Spleen (tissue), 11 donors: ENCODE data around the gene DGKH. TPM values are rescaled to one million over a fixed set of nuclear protein-coding genes. Genes with fewer than 3 reads are reported as not detected.

Experiments
- DNase-seq: peaks from one replicate; pipeline ENCODE4 v3.0.0-alpha.2; 2020
- H3K27ac ChIP-seq, 8 donors: fragments of 200-600 bp; sonication (generic) in 7 of 8; 1 replicate in 4 of 8; 2 replicates in 4 of 8; pipeline versions ENCODE4 v1.5.0 to v1.8.0; 2016 to 2021; ENCODE audit warnings: inconsistent platforms in 4 of 8, mild to moderate bottlenecking in 4 of 8, moderate library complexity in 1 of 8
- H3K27me3 ChIP-seq, 7 donors: fragments of 200-600 bp; sonication (generic) in 6 of 7; replicated peaks in 1 of 7; 1 replicate in 4 of 7; 2 replicates in 3 of 7; pipeline versions ENCODE4 v1.5.0 to v1.8.0; 2016 to 2021; ENCODE audit warnings: inconsistent platforms in 3 of 7, mild to moderate bottlenecking in 1 of 7
- H3K36me3 ChIP-seq, 6 donors: fragments of 200-600 bp; sonication (generic) in 5 of 6; 1 replicate in 4 of 6; 2 replicates in 2 of 6; pipeline versions ENCODE4 v1.5.0 to v1.8.0; 2016 to 2021; ENCODE audit warnings: inconsistent platforms in 2 of 6
- H3K4me1 ChIP-seq, 6 donors: fragments of 200-600 bp; sonication (generic) in 5 of 6; 1 replicate in 3 of 6; 2 replicates in 3 of 6; pipeline versions ENCODE4 v1.5.0 to v1.8.0; 2016 to 2021; ENCODE audit warnings: inconsistent platforms in 3 of 6
- H3K4me3 ChIP-seq, 8 donors: fragments of 200-600 bp; sonication (generic) in 7 of 8; 1 replicate in 4 of 8; 2 replicates in 4 of 8; pipeline versions ENCODE4 v1.5.0 to v1.8.0; 2016 to 2021; ENCODE audit warnings: inconsistent platforms in 4 of 8, mild to moderate bottlenecking in 4 of 8, moderate library complexity in 2 of 8
- H3K9me3 ChIP-seq, 8 donors: fragments of 200-600 bp; sonication (generic) in 7 of 8; 1 replicate in 4 of 8; 2 replicates in 4 of 8; pipeline versions ENCODE4 v1.5.0 to v1.8.0; 2016 to 2021; ENCODE audit warnings: inconsistent platforms in 4 of 8
- POLR2A ChIP-seq, 3 donors: fragments of 450-650 bp; IDR thresholded peaks; one replicate each; pipeline ENCODE4 v1.5.1; 2017; ENCODE audit warnings: antibody characterized with exemption in 3 of 3, mild to moderate bottlenecking in 1 of 3
- POLR2AphosphoS5 ChIP-seq, 3 donors: sonication (generic); formaldehyde crosslinking; IDR thresholded peaks; one replicate each; pipeline ENCODE4 v1.5.1; 2017; ENCODE audit warnings: antibody characterized with exemption in 3 of 3
- WGBS, 5 donors: extraction: QIAGEN DNeasy Blood & Tissue Kit in 3 of 5; methylation state at CpG; one replicate each; pipeline versions ENCODE4 v1.1.5 to v1.1.7; 2013 to 2018; 5-methylcytosine and 5-hydroxymethylcytosine counted together
- intact Hi-C: fragments of 100-400 bp; cut with DNase I; formaldehyde crosslinking; loops from one replicate; pipeline ENCODE4 v1.15.0; 2023; ENCODE audit warnings: low total_unique reads
- polyA plus RNA-seq, 3 donors: library from polyadenylated mRNA; stranded (reverse); fragments of 200-250 nt; gene quantifications; one replicate each; pipeline ENCODE4 v1.2.1, GENCODE V29; 2013
- total RNA-seq, 7 donors: library from RNA; depleted of rRNA in 3 of 7; stranded (reverse); fragments of >200 nt in 3 of 7; fragmentation: NEBNext Ultra II Directional in 4 of 7; extraction: Animal tissue kit (Norgen Biotek cat#: 25700) in 4 of 7; gene quantifications; one replicate each; pipeline versions ENCODE4 v1.1.0 to v1.2.1, GENCODE V29; 2016 to 2021
- TF ChIP-seq, protein P1 (sequence below), 11 experiments: fragments of 200-600 bp in 7 of 11; fragments of 450-650 bp in 4 of 11; sonication (generic) in 4 of 11; IDR thresholded peaks in 8 of 11; conservative IDR thresholded peaks in 3 of 11; 1 replicate in 7 of 11; 2 replicates in 4 of 11; pipeline versions ENCODE4 v1.4.0 to v1.8.0; 2016 to 2021; ENCODE audit warnings: antibody characterized with exemption in 11 of 11, inconsistent platforms in 4 of 11, mild to moderate bottlenecking in 1 of 11
- donor health status: healthy with polysubstance abuse.
- donor health status: DM: no; HTN: no; CAD: no; lungs with moderate emphysema.
- donor health status: DM: no; HTN: no; CAD: no.
- donor health status: Bipolar disorder and iron deficiency.
- donor health status: healthy.
- donor health status: DM: no; HTN: no; CAD: no.
- donor health status: DM: yes; HTN: yes; CAD: no.

The DGKH gene
- total and polyA plus RNA-seq, 10 donors = 0.52 to 15.3 (median 10.8) TPM

DNA sequence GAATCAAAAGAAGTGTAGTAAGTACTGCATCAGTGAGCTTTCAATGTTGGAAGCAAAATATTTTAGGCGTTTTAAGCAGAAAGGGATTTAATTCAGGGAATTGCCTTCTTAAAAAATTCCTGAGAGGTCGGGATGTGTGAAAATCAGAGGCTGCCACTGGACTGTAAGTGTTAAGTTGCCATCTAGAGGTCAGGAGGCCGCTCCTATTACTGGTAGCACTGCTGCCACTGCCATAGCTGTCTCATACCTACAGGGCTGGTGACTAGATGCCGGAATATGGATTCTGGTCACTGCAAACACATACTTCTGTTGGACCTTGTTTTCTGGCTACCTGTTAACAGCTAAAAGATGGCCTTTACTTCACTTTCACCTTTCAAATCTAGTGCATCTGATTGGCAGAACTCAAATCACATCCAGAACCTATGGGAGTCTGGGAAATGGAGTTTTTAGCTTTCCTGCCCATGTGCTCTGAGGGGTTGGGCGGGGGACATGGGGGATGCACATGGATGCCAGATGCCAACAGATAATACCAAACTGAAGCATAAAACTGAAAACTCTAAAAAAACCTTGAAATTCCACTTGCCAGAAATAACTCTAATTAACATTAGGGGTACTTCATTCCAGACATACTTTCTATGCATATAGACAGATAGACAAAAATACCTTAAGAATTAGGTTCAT is 29.8 kb downstream of the DGKH start:
- WGBS, 5 donors = 87 to 92% (median 91%) methylated on average over 5 of the region's 5 CpGs
- Histone ChIP-seq H3K9me3 (no peaks in the 10 kb centered on the region), H3K27ac (no peak overlapping the region), H3K36me3 (no peaks in the 10 kb centered on the region), H3K4me1 (no peaks in the 10 kb centered on the region), H3K27me3 (no peaks in the 10 kb centered on the region), H3K4me3 (no peak overlapping the region)
- no peak for TF ChIP-seq POLR2A (IDR thresholded peaks at IDR 0.05)
- TF ChIP-seq, protein P1, sequence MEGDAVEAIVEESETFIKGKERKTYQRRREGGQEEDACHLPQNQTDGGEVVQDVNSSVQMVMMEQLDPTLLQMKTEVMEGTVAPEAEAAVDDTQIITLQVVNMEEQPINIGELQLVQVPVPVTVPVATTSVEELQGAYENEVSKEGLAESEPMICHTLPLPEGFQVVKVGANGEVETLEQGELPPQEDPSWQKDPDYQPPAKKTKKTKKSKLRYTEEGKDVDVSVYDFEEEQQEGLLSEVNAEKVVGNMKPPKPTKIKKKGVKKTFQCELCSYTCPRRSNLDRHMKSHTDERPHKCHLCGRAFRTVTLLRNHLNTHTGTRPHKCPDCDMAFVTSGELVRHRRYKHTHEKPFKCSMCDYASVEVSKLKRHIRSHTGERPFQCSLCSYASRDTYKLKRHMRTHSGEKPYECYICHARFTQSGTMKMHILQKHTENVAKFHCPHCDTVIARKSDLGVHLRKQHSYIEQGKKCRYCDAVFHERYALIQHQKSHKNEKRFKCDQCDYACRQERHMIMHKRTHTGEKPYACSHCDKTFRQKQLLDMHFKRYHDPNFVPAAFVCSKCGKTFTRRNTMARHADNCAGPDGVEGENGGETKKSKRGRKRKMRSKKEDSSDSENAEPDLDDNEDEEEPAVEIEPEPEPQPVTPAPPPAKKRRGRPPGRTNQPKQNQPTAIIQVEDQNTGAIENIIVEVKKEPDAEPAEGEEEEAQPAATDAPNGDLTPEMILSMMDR (IDR thresholded peaks at IDR 0.05 in 8 of 11, conservative IDR thresholded peaks at IDR 0.05 in 3 of 11) = no peak
- TF ChIP-seq POLR2AphosphoS5 (IDR thresholded peaks at IDR 0.05) = no peak
- intact Hi-C loops = no loop called here
- no peak for DNase-seq

DNA sequence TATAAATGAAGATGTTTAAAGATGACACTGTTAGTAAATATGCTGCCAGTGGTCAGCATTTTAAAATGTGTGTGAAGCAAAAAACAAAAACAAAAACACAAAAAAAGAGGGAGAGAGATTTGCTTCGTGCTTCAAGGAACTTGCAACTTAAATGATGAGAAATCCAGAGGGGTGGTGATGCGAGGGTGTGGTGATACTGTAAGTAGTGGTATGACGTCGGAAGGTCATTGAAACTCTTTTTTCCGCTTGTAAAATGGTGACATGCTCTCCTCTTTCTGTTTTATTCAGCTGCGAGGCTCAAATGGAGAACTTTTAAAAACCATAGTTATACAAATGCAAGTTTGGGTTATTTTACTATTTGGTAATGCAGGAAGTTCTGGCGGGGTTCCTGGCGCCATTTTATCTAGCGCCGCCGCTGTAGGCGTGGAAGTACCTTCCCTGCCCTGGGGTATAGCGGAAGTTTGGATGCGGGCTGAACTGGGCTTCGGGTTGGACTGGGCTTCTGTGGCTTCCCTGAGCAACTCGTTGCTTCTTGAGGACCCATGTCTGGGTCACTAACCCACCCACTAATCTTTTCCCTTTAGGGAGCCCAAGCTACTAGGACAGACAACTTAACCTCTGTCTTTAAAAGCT is 34.8 kb downstream of the DGKH start:
- H3K9me3 ChIP-seq = peaks cover 0 to 6% (median 0%) of the 10 kb centered on the region in 8 donors
- H3K27me3 ChIP-seq = no peaks in the 10 kb centered on the region
- no peak for TF ChIP-seq POLR2AphosphoS5 (IDR thresholded peaks at IDR 0.05)
- TF ChIP-seq, protein P1 (IDR thresholded peaks at IDR 0.05 in 8 of 11, conservative IDR thresholded peaks at IDR 0.05 in 3 of 11) = no peak
- no peaks in the 10 kb centered on the region for H3K36me3 ChIP-seq
- 86 to 90% (median 88%) methylated on average over 16 of the region's 16 CpGs for WGBS, 5 donors
- intact Hi-C loops = no loop called here
- H3K4me1 ChIP-seq = no peaks in the 10 kb centered on the region
- DNase-seq = no peak
- no peak overlapping the region for H3K4me3 ChIP-seq
- no peak overlapping the region for H3K27ac ChIP-seq

DNA sequence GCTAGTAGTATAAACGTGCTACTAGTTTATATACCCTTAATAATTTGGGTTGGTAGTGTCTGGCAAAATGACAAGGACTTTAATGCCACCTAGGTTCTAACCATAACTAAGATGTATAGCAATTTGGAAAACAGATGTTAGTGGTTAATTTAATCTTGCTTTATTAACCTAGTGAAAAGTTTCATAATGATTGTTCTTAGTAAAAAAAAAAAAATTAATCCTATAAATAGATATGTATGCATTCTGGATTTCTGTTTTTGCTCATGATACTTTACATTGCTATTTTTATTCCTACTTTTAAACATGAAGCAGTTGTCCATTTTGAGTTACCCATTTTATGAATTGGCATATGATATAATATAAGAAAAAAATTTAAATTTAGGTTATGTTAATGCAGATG is 36.3 kb downstream of the DGKH start:
- no peaks in the 10 kb centered on the region for H3K4me1 ChIP-seq
- 80 to 86% (median 82%) methylated on average over 1 of the region's 1 CpG for WGBS, 5 donors
- no peak for DNase-seq

DNA sequence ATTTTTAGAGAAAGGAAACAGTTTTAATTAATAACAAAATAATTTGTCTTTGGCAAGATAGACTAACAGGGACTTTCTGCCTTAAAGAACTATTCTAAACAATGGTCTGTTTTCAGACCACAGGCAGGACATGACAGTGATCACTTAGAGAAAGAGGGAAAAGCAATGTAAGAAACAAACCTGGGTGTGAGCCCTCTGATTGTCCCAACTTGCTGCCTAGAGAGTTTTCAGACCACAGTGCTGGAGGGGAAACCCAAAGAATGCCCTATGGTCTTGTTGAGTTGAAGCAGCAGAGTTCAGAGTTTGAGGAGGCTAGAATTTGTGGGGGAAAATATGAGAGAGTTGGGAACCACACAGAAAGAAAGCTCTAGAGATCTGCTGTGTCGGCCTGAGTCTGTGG is 38.1 kb downstream of the DGKH start:
- TF ChIP-seq POLR2A (IDR thresholded peaks at IDR 0.05) (no peak), POLR2AphosphoS5 (IDR thresholded peaks at IDR 0.05) (no peak)
- TF ChIP-seq, protein P1 (IDR thresholded peaks at IDR 0.05 in 8 of 11, conservative IDR thresholded peaks at IDR 0.05 in 3 of 11) = no peak
- H3K4me3 ChIP-seq = no peak overlapping the region
- no peaks in the 10 kb centered on the region for H3K36me3 ChIP-seq
- intact Hi-C loops = no loop called here
- H3K4me1 ChIP-seq = no peaks in the 10 kb centered on the region
- 79 to 95% (median 86%) methylated on average over 1 of the region's 1 CpG for WGBS, 5 donors
- H3K27me3 ChIP-seq = no peaks in the 10 kb centered on the region
- peaks cover 0 to 6% (median 0%) of the 10 kb centered on the region in 8 donors for H3K9me3 ChIP-seq
- no peak for DNase-seq
- H3K27ac ChIP-seq = no peak overlapping the region

More for the DNA sequence above, 36.3 kb downstream of the DGKH start:
- Histone ChIP-seq H3K36me3 (no peaks in the 10 kb centered on the region), H3K27me3 (no peaks in the 10 kb centered on the region), H3K9me3 (peaks cover 0 to 6% (median 0%) of the 10 kb centered on the region in 8 donors), H3K27ac (no peak overlapping the region), H3K4me3 (no peak overlapping the region)
- intact Hi-C loops = no loop called here
- TF ChIP-seq, protein P1 (IDR thresholded peaks at IDR 0.05 in 8 of 11, conservative IDR thresholded peaks at IDR 0.05 in 3 of 11) = no peak
- TF ChIP-seq POLR2A (IDR thresholded peaks at IDR 0.05) (no peak), POLR2AphosphoS5 (IDR thresholded peaks at IDR 0.05) (no peak)
